SU-DHL-6 (cell line): Measurements from ENCODE around the gene TOMM7.

Experiments
- CTCF ChIP-seq: fragments of 200-600 bp; sonication (generic); IDR thresholded peaks from one replicate; pipeline ENCODE4 v1.5.1; 2017; ENCODE audit warnings: antibody characterized with exemption, mild to moderate bottlenecking, low read length, moderate library complexity; ENCODE audit not compliant: insufficient read depth, poor library complexity, severe bottlenecking
- EZH2phosphoT487 ChIP-seq: fragments of 200-600 bp; sonication (generic), shearing (Covaris generic); conservative IDR thresholded peaks from 2 replicates; pipeline ENCODE4 v1.6.1; 2018; ENCODE audit warnings: mild to moderate bottlenecking, antibody characterized with exemption, low read length, moderate library complexity, mixed read lengths

- TF ChIP-seq CTCF: no peak
- no peak for TF ChIP-seq EZH2phosphoT487
Observed at GRCh38 chr7:22868509-22868908, 45.9 kb upstream of the TOMM7 start.
